HL-60 (cell line): ENCODE data around the gene SMAD1.

Experiments
- GABPA ChIP-seq: IDR thresholded peaks from 2 replicates; pipeline ENCODE4 v1.6.1; 2012; ENCODE audit warnings: low read depth
- POLR2AphosphoS5 ChIP-seq: IDR thresholded peaks from 2 replicates; pipeline ENCODE4 v1.6.1; 2012; ENCODE audit warnings: low read depth
- TF ChIP-seq, protein P1 (sequence below): IDR thresholded peaks from one replicate; pipeline ENCODE4 v1.5.1; 2011; ENCODE audit warnings: low read length, control low read depth, inconsistent platforms; ENCODE audit not compliant: insufficient read depth
- TF ChIP-seq, protein P2 (sequence below): IDR thresholded peaks from 2 replicates; pipeline ENCODE4 v1.6.1; 2012; ENCODE audit warnings: low read depth; ENCODE audit not compliant: insufficient replicate concordance

DNA sequence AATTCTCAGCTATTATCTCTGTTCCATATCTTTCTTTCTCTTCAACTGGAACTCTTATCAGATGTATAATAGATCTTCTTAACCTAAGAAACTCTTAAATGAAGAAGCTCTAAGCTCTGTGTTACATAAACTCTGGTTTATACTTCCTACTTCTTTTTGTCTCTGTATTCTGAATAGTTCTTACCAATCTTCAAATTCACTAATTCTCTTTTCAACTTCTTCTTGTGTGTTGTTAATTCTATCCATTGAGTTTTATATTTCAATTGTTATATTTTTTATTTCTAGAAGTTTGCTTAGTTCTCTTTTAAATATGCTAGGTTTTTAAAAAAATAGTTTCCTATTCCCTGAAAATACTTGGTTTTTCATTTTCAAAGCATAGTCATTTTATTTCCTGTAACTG lies 124.3 kb downstream of the SMAD1 start:
- TF ChIP-seq, protein P1, sequence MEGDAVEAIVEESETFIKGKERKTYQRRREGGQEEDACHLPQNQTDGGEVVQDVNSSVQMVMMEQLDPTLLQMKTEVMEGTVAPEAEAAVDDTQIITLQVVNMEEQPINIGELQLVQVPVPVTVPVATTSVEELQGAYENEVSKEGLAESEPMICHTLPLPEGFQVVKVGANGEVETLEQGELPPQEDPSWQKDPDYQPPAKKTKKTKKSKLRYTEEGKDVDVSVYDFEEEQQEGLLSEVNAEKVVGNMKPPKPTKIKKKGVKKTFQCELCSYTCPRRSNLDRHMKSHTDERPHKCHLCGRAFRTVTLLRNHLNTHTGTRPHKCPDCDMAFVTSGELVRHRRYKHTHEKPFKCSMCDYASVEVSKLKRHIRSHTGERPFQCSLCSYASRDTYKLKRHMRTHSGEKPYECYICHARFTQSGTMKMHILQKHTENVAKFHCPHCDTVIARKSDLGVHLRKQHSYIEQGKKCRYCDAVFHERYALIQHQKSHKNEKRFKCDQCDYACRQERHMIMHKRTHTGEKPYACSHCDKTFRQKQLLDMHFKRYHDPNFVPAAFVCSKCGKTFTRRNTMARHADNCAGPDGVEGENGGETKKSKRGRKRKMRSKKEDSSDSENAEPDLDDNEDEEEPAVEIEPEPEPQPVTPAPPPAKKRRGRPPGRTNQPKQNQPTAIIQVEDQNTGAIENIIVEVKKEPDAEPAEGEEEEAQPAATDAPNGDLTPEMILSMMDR = no peak
- TF ChIP-seq POLR2AphosphoS5 (no peak), GABPA (no peak)
- TF ChIP-seq, protein P2, sequence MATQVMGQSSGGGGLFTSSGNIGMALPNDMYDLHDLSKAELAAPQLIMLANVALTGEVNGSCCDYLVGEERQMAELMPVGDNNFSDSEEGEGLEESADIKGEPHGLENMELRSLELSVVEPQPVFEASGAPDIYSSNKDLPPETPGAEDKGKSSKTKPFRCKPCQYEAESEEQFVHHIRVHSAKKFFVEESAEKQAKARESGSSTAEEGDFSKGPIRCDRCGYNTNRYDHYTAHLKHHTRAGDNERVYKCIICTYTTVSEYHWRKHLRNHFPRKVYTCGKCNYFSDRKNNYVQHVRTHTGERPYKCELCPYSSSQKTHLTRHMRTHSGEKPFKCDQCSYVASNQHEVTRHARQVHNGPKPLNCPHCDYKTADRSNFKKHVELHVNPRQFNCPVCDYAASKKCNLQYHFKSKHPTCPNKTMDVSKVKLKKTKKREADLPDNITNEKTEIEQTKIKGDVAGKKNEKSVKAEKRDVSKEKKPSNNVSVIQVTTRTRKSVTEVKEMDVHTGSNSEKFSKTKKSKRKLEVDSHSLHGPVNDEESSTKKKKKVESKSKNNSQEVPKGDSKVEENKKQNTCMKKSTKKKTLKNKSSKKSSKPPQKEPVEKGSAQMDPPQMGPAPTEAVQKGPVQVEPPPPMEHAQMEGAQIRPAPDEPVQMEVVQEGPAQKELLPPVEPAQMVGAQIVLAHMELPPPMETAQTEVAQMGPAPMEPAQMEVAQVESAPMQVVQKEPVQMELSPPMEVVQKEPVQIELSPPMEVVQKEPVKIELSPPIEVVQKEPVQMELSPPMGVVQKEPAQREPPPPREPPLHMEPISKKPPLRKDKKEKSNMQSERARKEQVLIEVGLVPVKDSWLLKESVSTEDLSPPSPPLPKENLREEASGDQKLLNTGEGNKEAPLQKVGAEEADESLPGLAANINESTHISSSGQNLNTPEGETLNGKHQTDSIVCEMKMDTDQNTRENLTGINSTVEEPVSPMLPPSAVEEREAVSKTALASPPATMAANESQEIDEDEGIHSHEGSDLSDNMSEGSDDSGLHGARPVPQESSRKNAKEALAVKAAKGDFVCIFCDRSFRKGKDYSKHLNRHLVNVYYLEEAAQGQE = no peak
